Measurements from ENCODE around the gene SIPA1L3.

The SIPA1L3 gene

GRCh38 chr19:38076337-38076736, 169.3 kb downstream of the SIPA1L3 start:
- Histone ChIP-seq H4K20me1 (ENCODE audit: low read depth, low read length) (no peaks in the 10 kb centered on the region; the same call in 1 of the 2 replicates), H3K36me3 (ENCODE audit: low read length) (no peaks in the 10 kb centered on the region), H3F3A (ENCODE audit: insufficient read depth) (no peaks in the 10 kb centered on the region), H3K9me3 (ENCODE audit: insufficient read depth, low read length) (no peaks in the 10 kb centered on the region), H3K9me2 (replicated peaks; ENCODE audit: insufficient read depth, low read length) (no peaks in the 10 kb centered on the region), H3K27ac (ENCODE audit: low read depth, low read length) (no peak overlapping the region), H2AFZ (ENCODE audit: low read depth, low read length, severe bottlenecking) (no peak overlapping the region), H3K4me3 (ENCODE audit: insufficient read depth, low read length, poor library complexity, severe bottlenecking) (no peak overlapping the region), H3K27me3 (ENCODE audit: low read length) (no peaks in the 10 kb centered on the region), H3K79me2 (ENCODE audit: insufficient read depth, low read length) (peaks cover 45% of the 10 kb centered on the region), H3K9ac (ENCODE audit: low read length) (no peak overlapping the region), H3K4me2 (ENCODE audit: low read depth, low read length, poor library complexity, severe bottlenecking) (no peak overlapping the region)
- no peak for TF ChIP-seq CTCF (IDR thresholded peaks at IDR 0.05; ENCODE audit: insufficient read depth, low read length, poor library complexity, severe bottlenecking)
- no peak for TF ChIP-seq EZH2phosphoT487 (conservative IDR thresholded peaks at IDR 0.05; ENCODE audit: low read length)

DNA sequence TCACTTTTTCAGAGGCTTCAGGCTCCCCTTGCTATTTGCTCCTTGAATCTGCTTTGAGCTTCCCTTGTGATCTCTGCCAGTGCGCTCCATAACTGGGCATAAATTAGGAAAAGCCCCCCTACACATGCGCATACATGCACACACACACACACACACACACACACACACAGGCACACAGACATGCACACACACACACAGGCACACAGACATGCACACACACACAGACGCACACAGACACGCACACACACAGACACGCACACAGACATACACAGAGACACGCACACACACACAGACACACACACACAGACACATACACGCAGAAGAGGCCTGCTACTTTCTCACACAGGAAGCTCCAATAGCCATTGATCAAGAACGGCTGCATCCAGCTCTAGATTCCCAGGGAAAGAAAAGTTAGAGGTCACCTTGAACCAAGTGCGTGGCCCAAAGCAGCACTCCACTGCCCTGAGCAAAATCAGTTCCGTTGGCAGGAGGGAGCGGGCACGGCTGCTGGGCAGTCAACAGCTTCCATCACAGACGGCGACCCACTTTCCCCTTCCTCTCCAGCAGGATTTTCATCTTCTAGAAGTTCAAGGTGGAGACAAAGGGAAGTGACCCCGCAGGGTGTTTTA, 171.4 kb downstream of the SIPA1L3 start:
- Histone ChIP-seq H3K27ac (ENCODE audit: low read depth, low read length) (no peak overlapping the region), H3K9me3 (ENCODE audit: insufficient read depth, low read length) (no peaks in the 10 kb centered on the region), H3F3A (ENCODE audit: insufficient read depth) (no peaks in the 10 kb centered on the region)

GRCh38 chr19:38079926-38080380, 172.9 kb downstream of the SIPA1L3 start:
- Histone ChIP-seq H3K9me3 (ENCODE audit: insufficient read depth, low read length) (no peaks in the 10 kb centered on the region), H3K4me2 (ENCODE audit: low read depth, low read length, poor library complexity, severe bottlenecking) (no peak overlapping the region), H3K36me3 (ENCODE audit: low read length) (no peaks in the 10 kb centered on the region), H3K27ac (ENCODE audit: low read depth, low read length) (peak overlapping the region; percentile 10), H2AFZ (ENCODE audit: low read depth, low read length, severe bottlenecking) (no peak overlapping the region), H3F3A (ENCODE audit: insufficient read depth) (no peaks in the 10 kb centered on the region), H3K27me3 (ENCODE audit: low read length) (no peaks in the 10 kb centered on the region), H4K20me1 (ENCODE audit: low read depth, low read length) (no peaks in the 10 kb centered on the region), H3K9ac (ENCODE audit: low read length) (no peak overlapping the region), H3K9me2 (replicated peaks; ENCODE audit: insufficient read depth, low read length) (no peaks in the 10 kb centered on the region), H3K79me2 (ENCODE audit: insufficient read depth, low read length) (peaks cover 16% of the 10 kb centered on the region; the same call in 1 of the 2 replicates), H3K4me3 (ENCODE audit: insufficient read depth, low read length, poor library complexity, severe bottlenecking) (no peak overlapping the region)
- TF ChIP-seq CTCF (IDR thresholded peaks at IDR 0.05; ENCODE audit: insufficient read depth, low read length, poor library complexity, severe bottlenecking) (no peak), EZH2phosphoT487 (conservative IDR thresholded peaks at IDR 0.05; ENCODE audit: low read length) (no peak)

More for the DNA sequence above, 171.4 kb downstream of the SIPA1L3 start:
- no peaks in the 10 kb centered on the region for H3K36me3 ChIP-seq (ENCODE audit: low read length)
- no peak overlapping the region for H3K4me3 ChIP-seq (ENCODE audit: insufficient read depth, low read length, poor library complexity, severe bottlenecking)
- H3K27me3 ChIP-seq (ENCODE audit: low read length), result no peaks in the 10 kb centered on the region
- TF ChIP-seq EZH2phosphoT487 (conservative IDR thresholded peaks at IDR 0.05; ENCODE audit: low read length) (no peak), CTCF (IDR thresholded peaks at IDR 0.05; ENCODE audit: insufficient read depth, low read length, poor library complexity, severe bottlenecking) (no peak)
- H4K20me1 ChIP-seq (ENCODE audit: low read depth, low read length), result no peaks in the 10 kb centered on the region
- H2AFZ ChIP-seq (ENCODE audit: low read depth, low read length, severe bottlenecking), result no peak overlapping the region
- peaks cover 27% of the 10 kb centered on the region for H3K79me2 ChIP-seq (ENCODE audit: insufficient read depth, low read length)
- H3K9ac ChIP-seq (ENCODE audit: low read length), result no peak overlapping the region
- no peaks in the 10 kb centered on the region for H3K9me2 ChIP-seq (replicated peaks; ENCODE audit: insufficient read depth, low read length)
- no peak overlapping the region for H3K4me2 ChIP-seq (ENCODE audit: low read depth, low read length, poor library complexity, severe bottlenecking)

Measured in SU-DHL-6 (cell line).